ENCODE measurements around the gene GMPR2.

Gene GMPR2

DNA sequence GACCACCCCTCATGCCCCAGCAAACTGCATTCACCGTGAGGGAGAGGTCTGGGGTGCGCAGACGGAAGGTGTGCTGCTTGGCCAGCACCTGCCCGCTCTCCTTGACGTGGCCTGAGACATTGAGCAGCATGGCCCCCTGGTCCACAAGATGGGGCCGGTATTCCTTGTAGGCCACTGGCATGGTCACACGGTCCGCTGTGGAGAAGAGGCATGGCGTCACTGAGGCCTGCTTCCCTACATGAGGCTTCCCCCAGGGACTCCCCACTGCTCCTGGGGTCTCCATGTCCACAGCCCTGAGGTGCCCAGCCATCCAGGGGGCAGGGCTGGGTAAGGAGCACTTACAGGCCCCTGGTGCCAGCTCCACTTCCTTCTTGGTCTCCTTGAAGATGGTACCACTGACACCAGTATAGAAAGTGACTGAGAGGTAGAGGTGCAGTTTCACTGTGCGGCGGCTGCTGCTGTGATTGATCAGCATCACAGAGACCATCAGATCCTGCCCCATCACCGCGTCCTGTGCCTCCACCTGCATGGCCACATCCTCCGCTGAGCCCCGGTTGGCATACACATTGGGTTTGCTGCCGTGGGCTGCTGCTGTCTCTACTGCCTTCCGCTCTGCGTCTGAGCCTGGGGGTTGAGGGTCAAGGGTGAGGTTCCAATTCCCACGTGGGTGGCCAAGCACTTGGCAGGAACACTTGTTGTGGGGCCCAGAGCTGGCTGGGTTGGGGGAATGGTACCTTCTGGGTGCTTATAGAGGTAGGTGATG is 22.1 kb downstream of the GMPR2 start:
- DNase-seq, result no peak

DNA sequence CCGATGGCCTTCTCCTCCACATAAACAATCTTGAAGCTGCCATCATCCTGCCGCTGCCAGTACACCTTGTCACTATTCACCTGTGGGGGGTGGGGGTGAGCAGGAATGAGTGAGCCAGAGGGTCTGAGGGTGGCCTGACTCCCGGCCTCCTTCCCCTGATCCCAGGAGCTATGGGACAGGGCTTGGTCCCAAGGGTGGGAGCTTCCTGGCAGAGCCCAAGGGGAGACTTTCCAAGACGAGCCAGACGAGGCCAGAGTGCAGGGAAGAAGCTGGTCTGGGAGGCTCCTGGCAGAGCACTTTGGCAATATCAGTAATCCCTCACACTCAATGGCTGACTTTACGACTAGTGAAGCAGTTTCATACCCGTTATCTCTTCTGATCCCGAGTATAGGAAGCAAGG is 22.7 kb downstream of the GMPR2 start:
- no peak for DNase-seq

DNA sequence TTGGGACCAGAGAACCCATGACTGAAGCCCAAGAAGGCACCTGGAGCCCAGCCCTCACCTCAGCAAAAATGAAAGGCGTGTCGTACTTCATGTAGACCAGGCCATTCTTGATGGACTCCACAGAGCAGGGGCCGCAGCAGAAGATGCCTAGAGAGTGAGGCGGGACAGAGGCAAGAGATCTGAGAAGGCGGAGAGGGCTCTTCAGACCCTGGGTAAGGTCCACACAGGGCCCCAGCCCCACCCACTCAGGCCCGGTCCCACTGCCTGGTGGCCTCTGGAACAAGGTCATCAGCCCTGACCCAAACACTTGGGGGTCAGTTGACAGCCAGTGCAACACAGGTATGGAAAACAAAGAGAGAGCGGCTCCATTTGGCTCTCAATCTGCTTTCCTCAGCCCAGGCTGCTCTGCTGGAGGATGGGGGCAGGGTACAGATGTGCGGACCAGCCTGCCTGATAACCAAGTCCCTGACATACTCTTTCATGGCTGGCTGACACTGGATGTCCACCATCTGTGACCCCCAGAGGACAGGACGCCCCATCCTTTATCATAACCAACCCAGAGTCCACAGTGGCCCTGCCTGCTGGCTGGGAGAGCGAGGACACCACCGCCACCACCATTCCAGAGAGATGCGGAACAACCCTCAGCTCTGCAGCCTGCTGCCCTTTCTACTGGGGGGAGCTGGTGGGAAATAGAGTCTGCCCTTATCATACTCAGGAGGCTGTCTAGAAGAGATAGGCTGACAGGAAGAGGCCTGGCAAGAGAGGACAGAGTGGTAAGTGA is 23.4 kb downstream of the GMPR2 start:
- no peak for DNase-seq

DNA sequence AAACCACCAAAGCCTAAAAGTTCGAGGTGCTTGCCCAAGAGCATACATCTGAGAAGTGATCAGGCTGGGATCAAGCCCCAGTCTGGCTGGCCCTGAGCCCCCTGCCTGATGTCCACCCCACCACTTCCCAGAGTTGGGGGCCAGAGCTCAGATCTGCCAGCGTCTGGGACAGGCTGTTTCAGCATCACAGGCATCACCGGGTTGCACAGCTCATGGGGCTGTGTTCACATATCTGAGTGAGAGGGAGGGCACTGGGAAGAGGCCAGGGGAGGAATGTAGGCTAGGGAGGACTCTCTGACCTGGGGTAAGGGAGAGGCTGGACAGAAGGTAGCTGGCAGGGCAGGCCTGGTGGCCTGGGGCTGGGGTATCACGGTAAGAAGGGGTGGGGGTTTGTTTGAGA is 24.2 kb downstream of the GMPR2 start:
- no peak for DNase-seq

DNA sequence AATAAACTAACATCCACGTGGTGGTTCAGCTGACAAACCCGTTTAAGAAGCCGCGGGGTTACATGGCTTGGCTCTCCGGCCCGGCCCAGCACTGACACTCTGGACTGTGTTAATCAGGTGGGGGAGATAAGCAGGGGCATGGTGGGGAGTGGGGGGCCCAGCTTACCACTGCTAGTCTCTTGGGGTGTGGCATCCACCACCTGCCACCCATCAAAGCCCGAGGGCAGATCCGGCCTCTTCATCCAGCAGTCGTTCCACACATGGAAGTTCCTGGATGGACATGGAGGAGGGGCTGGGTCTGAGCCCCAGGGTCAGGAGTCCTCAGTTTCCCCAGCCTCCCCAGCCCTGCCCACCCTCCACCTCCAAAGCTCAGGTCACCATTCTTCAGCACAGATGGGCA is 25.4 kb downstream of the GMPR2 start:
- DNase-seq, result no peak

GRCh38 chr14:24258548-24259265 is 26.0 kb downstream of the GMPR2 start:
- DNase-seq, result no peak

DNA sequence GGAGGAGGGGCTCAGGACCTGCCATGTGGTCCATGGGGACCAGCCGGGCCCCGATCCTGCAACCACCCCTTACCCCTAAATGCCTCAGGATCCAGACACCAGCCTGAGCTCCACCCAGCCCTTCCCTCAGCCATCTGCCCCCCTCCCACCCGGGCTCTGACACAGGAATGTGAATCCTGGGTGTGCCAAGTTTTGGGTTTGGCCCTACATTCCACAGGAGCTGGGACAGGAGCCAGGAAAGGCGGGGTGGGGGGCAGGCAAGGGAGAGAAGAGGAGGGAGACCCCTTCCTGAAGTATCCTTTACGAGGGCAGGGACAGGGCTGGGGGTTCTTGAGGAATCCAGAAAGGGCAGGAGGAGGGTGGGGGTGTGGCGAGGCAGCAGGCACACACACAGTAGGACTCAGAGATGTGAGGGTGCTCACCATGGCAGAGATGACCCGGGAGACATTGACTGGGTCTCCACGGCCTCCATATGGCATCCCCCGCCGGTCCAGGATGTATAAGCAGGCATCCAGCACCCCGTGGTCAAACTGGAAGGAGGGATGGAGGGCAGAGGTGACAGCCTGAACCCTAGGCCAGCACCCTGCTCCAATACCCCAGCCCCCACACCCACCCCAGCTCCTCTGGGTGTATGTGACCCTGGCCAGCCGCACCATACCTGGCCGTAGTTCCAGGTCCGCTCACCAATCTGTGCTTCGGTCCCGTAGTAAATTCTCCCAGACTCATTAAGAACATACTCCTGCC is 26.7 kb downstream of the GMPR2 start:
- DNase-seq, result no peak

- DNase-seq, result no peak
Measured at GRCh38 chr14:24260026-24260779, 27.5 kb downstream of the GMPR2 start.

DNA sequence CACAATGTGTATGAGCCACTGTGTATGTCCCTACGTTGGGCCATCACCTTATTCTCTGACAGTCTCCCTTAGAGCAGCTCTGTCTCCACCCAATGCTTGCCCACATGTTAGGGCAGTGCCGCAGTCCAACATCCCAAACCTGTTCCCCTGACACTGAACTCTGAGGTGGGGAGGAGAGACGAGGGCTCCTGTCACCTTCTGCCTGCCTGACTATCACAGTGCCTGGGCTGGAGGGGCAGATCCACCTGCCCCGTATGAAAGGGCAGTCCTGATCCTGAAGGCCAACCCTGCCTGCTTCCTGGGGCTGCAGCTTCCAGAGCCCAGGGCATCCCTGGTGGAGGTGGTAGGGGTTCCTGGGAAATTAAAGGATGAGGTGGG is 28.0 kb downstream of the GMPR2 start:
- DNase-seq, result no peak

GRCh38 chr14:24261256-24261968 is 28.7 kb downstream of the GMPR2 start:
- DNase-seq, result no peak

DNA sequence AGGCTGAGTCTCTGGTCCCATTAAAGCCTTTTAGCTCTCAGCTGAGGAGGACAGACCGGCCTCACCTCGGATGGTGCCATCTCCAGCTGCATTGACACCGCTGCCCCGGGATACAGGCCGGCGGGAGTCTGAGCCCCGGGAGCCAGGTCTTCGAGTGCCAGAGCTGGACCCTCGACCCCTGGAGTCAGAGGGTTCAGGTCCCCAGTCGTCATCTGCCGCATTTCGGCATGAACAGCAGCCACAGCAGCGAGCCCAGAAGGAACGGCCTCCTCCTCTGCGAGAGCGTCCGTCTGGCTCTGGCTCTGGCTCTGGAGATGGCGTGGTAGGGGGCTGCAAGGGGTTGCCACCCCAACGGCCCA is 29.2 kb downstream of the GMPR2 start:
- no peak for DNase-seq

DNA sequence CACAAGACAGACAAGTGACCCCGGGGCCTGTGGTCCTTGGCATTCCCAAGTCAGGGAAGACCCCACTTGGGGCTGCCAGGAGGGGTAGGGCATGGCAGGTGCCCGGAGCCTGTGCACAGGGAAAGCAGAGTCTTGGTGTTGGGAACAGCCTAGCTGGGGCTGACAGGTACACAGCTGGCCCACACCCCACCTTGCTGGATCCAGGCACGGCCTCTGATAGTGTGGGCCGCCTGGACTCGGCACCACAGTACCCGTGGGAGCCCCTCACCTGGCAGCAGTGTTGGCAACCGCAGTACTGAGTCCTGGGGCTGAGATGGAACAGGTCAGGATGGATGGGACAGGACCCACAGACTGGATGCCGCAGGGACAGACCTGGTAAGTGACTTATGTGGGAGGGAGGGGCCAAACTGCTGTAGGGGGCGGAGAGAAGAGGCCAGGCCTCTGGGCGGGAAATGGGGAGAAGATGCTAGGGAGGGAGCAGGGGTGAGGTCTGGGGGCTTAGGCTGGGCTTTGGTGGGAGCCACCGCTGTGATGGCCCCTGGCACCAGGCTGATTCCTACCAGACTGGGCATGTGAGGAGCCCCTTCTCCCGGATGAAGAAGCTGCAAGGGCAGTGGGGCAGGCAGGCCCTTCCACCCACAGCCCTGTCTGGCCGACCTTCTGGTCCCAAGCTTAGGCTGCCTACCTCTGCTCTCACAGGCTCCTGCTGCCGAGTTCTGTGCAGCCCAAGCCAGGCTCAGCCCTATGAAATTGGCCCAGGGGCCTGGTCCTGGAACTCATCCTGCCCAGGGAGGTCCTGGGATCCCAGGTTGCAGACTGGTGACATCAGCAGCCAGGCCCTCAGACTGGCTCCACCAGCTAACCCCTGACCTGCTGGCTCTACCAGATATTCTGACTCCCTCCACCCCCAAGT is 30.3 kb downstream of the GMPR2 start, which contains the start of gene TGM1:
TSS of gene TGM1 (minus strand) at position 357 of the 913 bp plus-strand sequence. CDS start 825 bp downstream, outside the sequence.
- no peak for DNase-seq

DNA sequence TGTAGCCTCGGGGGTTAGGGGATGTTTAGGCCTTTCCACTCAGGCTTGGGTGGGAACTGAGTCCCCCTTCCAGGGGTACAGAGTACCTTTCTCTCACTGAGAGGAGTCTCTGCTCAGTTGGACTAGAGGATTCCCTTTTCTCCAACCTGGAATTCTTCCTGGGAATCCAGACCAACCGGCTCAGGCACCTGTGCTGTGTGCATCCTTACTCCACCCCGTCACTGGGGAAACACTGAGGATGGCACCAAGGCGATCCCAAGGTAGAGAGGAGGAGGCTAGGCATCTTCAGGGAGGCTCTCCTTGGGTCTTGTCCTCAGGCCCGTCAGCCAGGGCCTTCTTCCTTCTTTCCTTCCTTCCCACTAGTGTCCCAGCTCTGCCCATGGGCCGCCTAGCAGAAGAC is 31.1 kb downstream of the GMPR2 start:
- DNase-seq, result no peak

- DNase-seq, result no peak
Measured at GRCh38 chr14:24264298-24264697, 31.6 kb downstream of the GMPR2 start.

DNA sequence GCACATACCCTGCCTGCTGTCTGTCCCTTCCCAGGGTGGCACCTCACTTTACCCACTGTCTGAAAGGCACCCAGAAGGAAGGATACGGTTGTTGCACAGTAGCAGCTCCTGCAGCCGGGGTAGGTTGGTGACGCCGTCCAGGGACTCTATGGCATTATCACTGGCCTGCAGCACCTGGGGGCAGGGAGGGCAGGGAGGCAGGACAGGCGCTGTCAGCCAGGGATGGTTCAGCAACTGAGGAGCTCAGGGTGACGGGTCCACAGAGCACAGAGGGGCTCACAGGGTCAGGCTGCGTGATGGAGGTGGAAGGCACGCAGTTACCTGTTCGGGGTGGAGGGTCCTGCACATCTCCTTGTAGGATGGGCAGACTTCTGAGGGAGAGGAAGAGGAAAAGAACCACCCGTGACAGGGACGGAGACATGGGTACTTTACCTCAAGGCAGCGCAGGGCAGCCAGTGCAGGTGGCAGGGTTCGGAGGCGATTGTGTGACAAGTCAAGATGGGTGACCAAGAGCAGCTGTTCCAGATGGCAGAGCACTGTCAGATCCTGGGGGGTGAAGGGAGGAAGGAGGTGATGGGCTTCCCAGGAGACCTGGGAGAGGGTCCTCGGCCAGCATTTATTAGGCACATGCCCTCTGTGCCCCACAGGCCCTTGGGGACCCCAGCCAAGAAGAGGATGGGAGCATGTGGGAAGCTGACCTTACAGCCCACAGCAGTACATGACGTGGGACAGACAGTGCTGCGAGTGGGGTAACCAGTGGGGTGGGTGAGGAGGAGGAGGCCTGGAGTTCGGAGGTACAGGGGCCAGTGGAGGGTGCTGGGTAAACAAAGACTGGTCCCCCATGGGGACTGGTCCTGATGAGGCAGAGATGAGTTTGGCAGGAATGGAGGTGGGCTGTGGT is 33.9 kb downstream of the GMPR2 start:
- DNase-seq, result no peak

DNA sequence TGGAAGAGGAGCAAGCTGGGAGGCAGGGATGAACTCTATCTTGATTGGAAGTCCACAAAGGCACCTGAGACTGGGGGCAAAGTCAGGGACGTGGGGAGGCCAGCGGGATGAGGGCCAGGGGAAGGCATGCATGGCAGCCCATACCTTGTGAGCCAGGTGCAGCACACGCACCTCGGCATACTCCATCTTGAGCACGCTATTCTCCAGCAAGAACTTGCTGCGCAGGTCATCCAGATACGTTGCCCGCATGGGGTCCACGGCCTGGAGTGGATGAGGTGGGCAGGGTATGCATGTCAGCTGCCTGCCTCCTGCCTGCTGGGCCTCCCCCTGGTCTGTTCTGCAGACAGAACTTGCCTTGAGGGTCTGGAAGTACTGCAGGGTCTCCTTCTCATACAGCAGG is 34.8 kb downstream of the GMPR2 start:
- DNase-seq, result no peak

GRCh38 chr14:24268225-24268624 is 35.5 kb downstream of the GMPR2 start:
- no peak for DNase-seq

DNA sequence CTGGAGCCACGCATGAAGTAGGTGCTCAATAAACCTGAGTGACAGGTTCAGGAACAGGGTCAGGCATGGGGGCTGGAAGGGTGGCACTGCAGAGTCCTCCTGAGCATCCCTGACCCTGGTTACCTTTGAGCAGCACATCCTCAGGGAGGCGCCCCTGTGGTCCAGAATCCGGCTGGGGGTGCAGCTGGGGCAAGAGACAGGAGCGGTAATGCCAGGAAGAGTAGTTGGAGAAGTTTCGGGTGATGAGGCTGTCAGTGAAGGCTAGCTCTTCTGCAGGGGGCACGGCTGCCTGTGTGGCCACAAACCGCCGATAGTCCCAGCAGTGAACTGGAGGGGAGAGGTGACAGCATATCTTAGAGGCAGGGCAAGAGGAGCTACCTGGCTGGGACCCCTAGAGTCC is 36.6 kb downstream of the GMPR2 start:
- no peak for DNase-seq

DNA sequence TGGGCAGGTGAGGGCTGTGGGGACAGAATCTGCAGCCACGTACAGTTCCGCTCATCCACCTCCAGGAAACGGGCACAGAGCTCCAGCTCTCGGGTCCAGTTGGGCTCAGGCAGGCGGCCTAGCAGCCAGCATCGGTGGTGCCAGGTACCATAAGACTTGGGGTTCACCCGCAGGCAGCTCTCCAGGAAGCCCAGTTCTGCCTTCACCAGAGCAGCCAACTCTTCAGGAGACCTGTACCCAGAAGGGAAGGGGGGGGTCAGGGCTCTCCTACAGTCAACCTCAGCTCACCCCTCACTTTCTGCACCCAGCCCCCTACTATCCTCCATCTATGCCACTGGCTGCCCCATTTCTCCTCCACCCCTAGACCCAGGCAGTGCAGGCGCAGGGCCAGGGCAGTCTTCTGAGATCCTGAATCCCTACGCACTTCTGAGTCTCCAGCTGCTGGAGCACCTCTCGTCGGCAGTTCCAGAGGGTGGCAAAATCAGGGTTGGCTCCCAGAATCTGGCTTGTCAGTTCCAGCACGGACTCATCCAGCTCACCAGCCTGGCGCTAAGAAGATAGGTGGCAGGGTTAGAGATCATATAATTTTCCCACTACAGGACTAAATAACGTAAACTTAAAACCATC is 37.3 kb downstream of the GMPR2 start:
- no peak for DNase-seq
